OCI-LY1 (cell line): Measurements from ENCODE around the gene CLDN19.
A peak's percentile ranks its signal among the peaks of the same experiment; 100 is the strongest.

Experiments used
- H2AFZ ChIP-seq: fragments of 200-600 bp; sonication (generic), shearing (Covaris generic); 2 replicates; pipeline ENCODE4 v1.6.0; 2014; ENCODE audit warnings: antibody characterized with exemption, mild to moderate bottlenecking, low read length
- H3F3A ChIP-seq: fragments of 200-600 bp; sonication (generic), shearing (Covaris generic); 2 replicates; pipeline ENCODE4 v1.6.0; 2014; ENCODE audit warnings: mild to moderate bottlenecking, antibody characterized with exemption, low read length, moderate library complexity; ENCODE audit not compliant: insufficient read depth
- H3K27ac ChIP-seq: fragments of 200-600 bp; sonication (generic); 2 replicates; pipeline ENCODE4 v1.5.1; 2014; ENCODE audit warnings: low read length, mixed run types, mild to moderate bottlenecking, low read depth; ENCODE audit not compliant: poor library complexity, severe bottlenecking
- H3K27me3 ChIP-seq: fragments of 200-600 bp; sonication (generic); 2 replicates; pipeline ENCODE4 v1.6.0; 2014; ENCODE audit warnings: antibody characterized with exemption, mild to moderate bottlenecking, low read length, moderate library complexity; ENCODE audit not compliant: insufficient read depth
- H3K36me3 ChIP-seq: fragments of 200-600 bp; sonication (generic); 2 replicates; pipeline ENCODE4 v1.6.1; 2014; ENCODE audit warnings: mild to moderate bottlenecking, antibody characterized with exemption, low read length, moderate library complexity, mixed read lengths; ENCODE audit not compliant: insufficient read depth
- H3K4me1 ChIP-seq: fragments of 200-600 bp; sonication (generic); 2 replicates; pipeline ENCODE4 v1.5.1; 2014; ENCODE audit warnings: mild to moderate bottlenecking, low read length, moderate library complexity; ENCODE audit not compliant: insufficient read depth, severe bottlenecking
- H3K4me2 ChIP-seq: fragments of 200-600 bp; sonication (generic), shearing (Covaris generic); 2 replicates; pipeline ENCODE4 v1.6.1; 2014; ENCODE audit warnings: low read length
- H3K4me3 ChIP-seq: fragments of 200-600 bp; sonication (generic); 2 replicates; pipeline ENCODE4 v1.5.1; 2014; ENCODE audit warnings: low read length, low read depth, mild to moderate bottlenecking, mixed read lengths; ENCODE audit not compliant: poor library complexity, severe bottlenecking
- H3K79me2 ChIP-seq: fragments of 200-600 bp; shearing (Covaris generic); 2 replicates; pipeline ENCODE4 v1.6.1; 2016; ENCODE audit warnings: mixed run types, low read length, mixed read lengths; ENCODE audit not compliant: insufficient read depth
- H3K9ac ChIP-seq: fragments of 200-600 bp; sonication (generic), shearing (Covaris generic); 2 replicates; pipeline ENCODE4 v1.6.1; 2014; ENCODE audit warnings: mild to moderate bottlenecking, low read length, mixed read lengths
- H3K9me2 ChIP-seq: fragments of 200-600 bp; sonication (generic), shearing (Covaris generic); 2 replicates; pipeline ENCODE4 v1.6.1; 2014; ENCODE audit warnings: low read depth, mild to moderate bottlenecking, low read length, mixed read lengths
- H3K9me3 ChIP-seq: fragments of 200-600 bp; shearing (Covaris generic); 2 replicates; pipeline ENCODE4 v1.6.1; 2014; ENCODE audit warnings: low read length, mixed read lengths
- H4K20me1 ChIP-seq: fragments of 200-600 bp; sonication (generic), shearing (Covaris generic); 2 replicates; pipeline ENCODE4 v1.6.0; 2016; ENCODE audit warnings: mild to moderate bottlenecking, low read length; ENCODE audit not compliant: insufficient read depth
- EZH2 ChIP-seq: fragments of 200-600 bp; sonication (generic), shearing (Covaris generic); IDR thresholded peaks from 2 replicates; pipeline ENCODE4 v1.8.0; 2017; ENCODE audit warnings: borderline replicate concordance, mixed run types, mild to moderate bottlenecking, antibody characterized with exemption, low read length, moderate library complexity, mixed read lengths
- TF ChIP-seq, protein P1 (sequence below): fragments of 200-600 bp; sonication (generic), shearing (Covaris generic); IDR thresholded peaks from 2 replicates; pipeline ENCODE4 v1.5.1; 2017; ENCODE audit warnings: mild to moderate bottlenecking, antibody characterized with exemption, low read length, moderate library complexity, mixed read lengths

CLDN19 gene

DNA sequence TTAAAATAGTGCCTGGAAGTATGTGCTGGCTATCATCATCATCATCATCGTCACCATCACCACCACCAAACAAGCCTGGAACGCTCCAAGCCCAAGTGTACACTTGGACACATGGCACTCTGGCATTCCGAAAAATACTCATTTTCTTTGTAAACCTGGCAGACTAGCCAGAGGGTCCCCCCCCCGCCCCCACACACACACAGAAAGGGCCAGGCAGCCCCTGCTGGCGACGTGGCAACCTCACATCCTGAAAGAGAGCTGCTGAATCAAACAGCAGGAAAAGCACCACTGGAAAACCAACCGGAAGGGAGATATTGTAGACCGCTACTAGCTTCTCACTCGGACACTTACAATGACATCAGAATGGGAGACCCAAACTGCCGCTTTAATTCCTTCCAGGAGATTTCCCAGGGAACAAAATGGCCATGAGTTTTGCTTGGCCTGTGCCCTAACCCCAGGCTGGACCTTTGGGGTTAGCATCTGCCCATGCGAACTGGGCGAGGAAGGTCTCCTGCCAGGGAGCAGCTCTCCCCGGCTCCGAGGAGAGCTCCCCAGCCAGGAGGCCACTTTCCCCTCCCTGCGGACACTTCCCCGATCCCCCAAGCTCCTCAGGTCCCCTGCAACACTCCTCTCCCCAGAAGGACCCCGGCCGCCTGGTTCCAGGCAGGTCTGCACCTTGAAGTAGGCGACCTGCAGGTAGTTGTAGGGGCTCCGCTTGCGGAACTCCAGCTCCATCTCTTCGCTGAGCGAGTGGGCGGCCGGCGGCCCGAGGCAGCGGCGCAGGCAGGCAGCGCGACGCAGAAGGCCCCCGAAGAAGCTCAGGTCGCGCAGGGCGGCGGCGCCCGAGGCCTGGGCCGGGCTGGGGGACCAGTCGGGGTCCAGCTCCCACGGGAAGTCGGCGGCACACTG is 26.1 kb upstream of the CLDN19 start:
- H3K4me1 ChIP-seq: peaks cover 30% of the 10 kb centered on the region
- peaks cover 22% of the 10 kb centered on the region for H3K79me2 ChIP-seq
- TF ChIP-seq, protein P1, sequence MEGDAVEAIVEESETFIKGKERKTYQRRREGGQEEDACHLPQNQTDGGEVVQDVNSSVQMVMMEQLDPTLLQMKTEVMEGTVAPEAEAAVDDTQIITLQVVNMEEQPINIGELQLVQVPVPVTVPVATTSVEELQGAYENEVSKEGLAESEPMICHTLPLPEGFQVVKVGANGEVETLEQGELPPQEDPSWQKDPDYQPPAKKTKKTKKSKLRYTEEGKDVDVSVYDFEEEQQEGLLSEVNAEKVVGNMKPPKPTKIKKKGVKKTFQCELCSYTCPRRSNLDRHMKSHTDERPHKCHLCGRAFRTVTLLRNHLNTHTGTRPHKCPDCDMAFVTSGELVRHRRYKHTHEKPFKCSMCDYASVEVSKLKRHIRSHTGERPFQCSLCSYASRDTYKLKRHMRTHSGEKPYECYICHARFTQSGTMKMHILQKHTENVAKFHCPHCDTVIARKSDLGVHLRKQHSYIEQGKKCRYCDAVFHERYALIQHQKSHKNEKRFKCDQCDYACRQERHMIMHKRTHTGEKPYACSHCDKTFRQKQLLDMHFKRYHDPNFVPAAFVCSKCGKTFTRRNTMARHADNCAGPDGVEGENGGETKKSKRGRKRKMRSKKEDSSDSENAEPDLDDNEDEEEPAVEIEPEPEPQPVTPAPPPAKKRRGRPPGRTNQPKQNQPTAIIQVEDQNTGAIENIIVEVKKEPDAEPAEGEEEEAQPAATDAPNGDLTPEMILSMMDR: peak; percentile 58
- no peak for TF ChIP-seq EZH2
- no peaks in the 10 kb centered on the region for H3K9me3 ChIP-seq
- no peaks in the 10 kb centered on the region for H3K27me3 ChIP-seq
- peaks cover 18% of the 10 kb centered on the region; the same call in 1 of the 2 replicates for H3K36me3 ChIP-seq
- H2AFZ ChIP-seq: no peak overlapping the region
- H3K9ac ChIP-seq: peak overlapping the region; percentile 96
- peak overlapping the region; percentile 100 for H3K4me2 ChIP-seq
- H3K9me2 ChIP-seq: no peaks in the 10 kb centered on the region
- peak overlapping the region; percentile 92 for H3K4me3 ChIP-seq
- no peaks in the 10 kb centered on the region for H3F3A ChIP-seq
- H3K27ac ChIP-seq: peak overlapping the region; percentile 14
- no peaks in the 10 kb centered on the region for H4K20me1 ChIP-seq

DNA sequence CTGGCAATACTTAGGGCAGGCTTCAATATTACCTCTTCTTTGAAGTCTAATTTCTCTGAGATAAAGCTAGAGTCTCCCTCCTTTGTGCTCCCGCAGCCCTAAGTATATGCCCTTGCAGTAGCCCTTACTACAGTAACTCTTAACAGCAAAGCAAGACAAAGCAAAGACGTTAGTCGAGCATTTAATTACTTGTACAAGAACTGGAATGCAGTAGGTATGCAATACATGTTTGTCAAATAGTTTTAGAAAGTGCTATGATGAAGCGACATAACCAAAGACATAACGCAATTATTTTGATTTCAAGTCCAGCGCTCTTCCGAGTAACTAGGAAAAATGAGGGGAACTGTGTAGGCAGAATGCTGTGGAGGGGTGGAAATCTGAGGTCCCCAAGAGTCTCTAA is 25.2 kb upstream of the CLDN19 start:
- H3K4me3 ChIP-seq: peak overlapping the region; percentile 92

DNA sequence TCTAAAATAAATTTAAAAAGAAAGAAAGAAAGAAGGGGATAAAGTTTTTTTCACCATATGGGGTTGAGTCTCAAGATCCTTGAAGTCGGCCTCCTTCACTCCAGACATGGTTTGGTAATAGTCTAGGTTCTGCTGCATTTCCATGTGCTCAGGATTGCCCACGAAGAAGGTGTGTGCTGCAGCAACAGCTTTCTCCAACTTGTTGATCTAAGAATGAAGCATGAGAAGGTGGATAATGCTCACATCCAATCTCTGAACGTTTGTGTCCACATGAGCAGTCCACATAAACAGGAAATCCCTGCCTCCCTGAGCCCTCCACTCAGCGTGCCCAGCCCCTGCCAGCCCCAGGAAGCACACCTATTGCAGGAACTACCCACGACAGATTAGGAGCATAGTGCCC is 22.2 kb upstream of the CLDN19 start:
- H3K9ac ChIP-seq: no peak overlapping the region
- no peaks in the 10 kb centered on the region for H3F3A ChIP-seq
- no peaks in the 10 kb centered on the region for H3K79me2 ChIP-seq
- no peaks in the 10 kb centered on the region for H4K20me1 ChIP-seq
- no peaks in the 10 kb centered on the region for H3K27me3 ChIP-seq
- peaks cover 17% of the 10 kb centered on the region; the same call in 1 of the 2 replicates for H3K36me3 ChIP-seq
- no peak overlapping the region for H3K27ac ChIP-seq
- no peaks in the 10 kb centered on the region for H3K9me3 ChIP-seq
- H3K4me1 ChIP-seq: peaks cover 29% of the 10 kb centered on the region
- no peak overlapping the region for H2AFZ ChIP-seq
- TF ChIP-seq EZH2: no peak
- TF ChIP-seq, protein P1: no peak
- H3K9me2 ChIP-seq: no peaks in the 10 kb centered on the region
- no peak overlapping the region for H3K4me2 ChIP-seq
- H3K4me3 ChIP-seq: no peak overlapping the region

More for the DNA sequence above, 25.2 kb upstream of the CLDN19 start:
- Histone ChIP-seq H2AFZ (no peak overlapping the region), H3K27me3 (no peaks in the 10 kb centered on the region), H3K9me2 (no peaks in the 10 kb centered on the region), H3K9ac (peak overlapping the region; percentile 96), H3K36me3 (peaks cover 10% of the 10 kb centered on the region; the same call in 1 of the 2 replicates), H3F3A (no peaks in the 10 kb centered on the region), H4K20me1 (no peaks in the 10 kb centered on the region), H3K27ac (no peak overlapping the region), H3K9me3 (no peaks in the 10 kb centered on the region), H3K4me2 (peak overlapping the region; percentile 100), H3K79me2 (peaks cover 16% of the 10 kb centered on the region), H3K4me1 (peaks cover 30% of the 10 kb centered on the region)
- TF ChIP-seq, protein P1: no peak
- no peak for TF ChIP-seq EZH2
